ENCODE measurements around the gene TPBGL.

The TPBGL gene

DNA sequence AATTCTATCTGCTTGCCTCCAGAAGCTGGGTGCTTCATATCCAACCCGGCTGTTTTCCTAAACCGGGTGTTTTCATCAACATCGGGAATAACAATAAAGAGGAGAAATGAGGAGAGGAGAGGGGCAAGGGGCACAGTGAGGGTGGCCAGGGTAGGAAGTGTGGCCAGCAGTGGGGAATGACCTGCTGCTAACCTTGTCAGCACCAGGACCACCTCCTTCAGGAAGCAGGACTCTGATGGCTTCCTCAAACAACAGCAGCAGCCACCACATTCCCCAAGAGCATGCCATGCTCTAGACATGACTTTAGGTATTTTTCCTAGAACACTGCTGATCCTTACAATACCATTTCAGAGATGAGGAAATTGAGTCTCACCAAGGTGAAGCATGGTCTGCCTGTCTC lies 52.4 kb downstream of the TPBGL start:
- TF ChIP-seq YY1 (IDR thresholded peaks at IDR 0.05; ENCODE audit: low read depth) (no peak), TAF1 (IDR thresholded peaks at IDR 0.05; ENCODE audit: low read depth) (no peak), FOXM1 (IDR thresholded peaks at IDR 0.05; ENCODE audit: borderline replicate concordance, low read depth) (no peak), ZBTB7A (IDR thresholded peaks at IDR 0.05; ENCODE audit: low read depth) (no peak), TEAD4 (IDR thresholded peaks at IDR 0.05) (no peak), EP300 (IDR thresholded peaks at IDR 0.05; ENCODE audit: borderline replicate concordance) (no peak), CREB1 (IDR thresholded peaks at IDR 0.05; ENCODE audit: low read depth) (no peak)
- TF ChIP-seq, protein P1, sequence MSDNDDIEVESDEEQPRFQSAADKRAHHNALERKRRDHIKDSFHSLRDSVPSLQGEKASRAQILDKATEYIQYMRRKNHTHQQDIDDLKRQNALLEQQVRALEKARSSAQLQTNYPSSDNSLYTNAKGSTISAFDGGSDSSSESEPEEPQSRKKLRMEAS (IDR thresholded peaks at IDR 0.05) = no peak
- TF ChIP-seq, protein P2, sequence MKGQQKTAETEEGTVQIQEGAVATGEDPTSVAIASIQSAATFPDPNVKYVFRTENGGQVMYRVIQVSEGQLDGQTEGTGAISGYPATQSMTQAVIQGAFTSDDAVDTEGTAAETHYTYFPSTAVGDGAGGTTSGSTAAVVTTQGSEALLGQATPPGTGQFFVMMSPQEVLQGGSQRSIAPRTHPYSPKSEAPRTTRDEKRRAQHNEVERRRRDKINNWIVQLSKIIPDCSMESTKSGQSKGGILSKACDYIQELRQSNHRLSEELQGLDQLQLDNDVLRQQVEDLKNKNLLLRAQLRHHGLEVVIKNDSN (IDR thresholded peaks at IDR 0.05) = no peak
- TF ChIP-seq, protein P3, sequence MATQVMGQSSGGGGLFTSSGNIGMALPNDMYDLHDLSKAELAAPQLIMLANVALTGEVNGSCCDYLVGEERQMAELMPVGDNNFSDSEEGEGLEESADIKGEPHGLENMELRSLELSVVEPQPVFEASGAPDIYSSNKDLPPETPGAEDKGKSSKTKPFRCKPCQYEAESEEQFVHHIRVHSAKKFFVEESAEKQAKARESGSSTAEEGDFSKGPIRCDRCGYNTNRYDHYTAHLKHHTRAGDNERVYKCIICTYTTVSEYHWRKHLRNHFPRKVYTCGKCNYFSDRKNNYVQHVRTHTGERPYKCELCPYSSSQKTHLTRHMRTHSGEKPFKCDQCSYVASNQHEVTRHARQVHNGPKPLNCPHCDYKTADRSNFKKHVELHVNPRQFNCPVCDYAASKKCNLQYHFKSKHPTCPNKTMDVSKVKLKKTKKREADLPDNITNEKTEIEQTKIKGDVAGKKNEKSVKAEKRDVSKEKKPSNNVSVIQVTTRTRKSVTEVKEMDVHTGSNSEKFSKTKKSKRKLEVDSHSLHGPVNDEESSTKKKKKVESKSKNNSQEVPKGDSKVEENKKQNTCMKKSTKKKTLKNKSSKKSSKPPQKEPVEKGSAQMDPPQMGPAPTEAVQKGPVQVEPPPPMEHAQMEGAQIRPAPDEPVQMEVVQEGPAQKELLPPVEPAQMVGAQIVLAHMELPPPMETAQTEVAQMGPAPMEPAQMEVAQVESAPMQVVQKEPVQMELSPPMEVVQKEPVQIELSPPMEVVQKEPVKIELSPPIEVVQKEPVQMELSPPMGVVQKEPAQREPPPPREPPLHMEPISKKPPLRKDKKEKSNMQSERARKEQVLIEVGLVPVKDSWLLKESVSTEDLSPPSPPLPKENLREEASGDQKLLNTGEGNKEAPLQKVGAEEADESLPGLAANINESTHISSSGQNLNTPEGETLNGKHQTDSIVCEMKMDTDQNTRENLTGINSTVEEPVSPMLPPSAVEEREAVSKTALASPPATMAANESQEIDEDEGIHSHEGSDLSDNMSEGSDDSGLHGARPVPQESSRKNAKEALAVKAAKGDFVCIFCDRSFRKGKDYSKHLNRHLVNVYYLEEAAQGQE (IDR thresholded peaks at IDR 0.05; ENCODE audit: low read depth) = no peak

Measured in Ishikawa (cell line).